ENCODE data around the gene TBC1D21. TPM values are rescaled to one million over a fixed set of nuclear protein-coding genes. Genes with fewer than 3 reads are reported as not detected.

Gene TBC1D21
- total RNA-seq, 1 experiment from 2014 or later: not detected

DNA sequence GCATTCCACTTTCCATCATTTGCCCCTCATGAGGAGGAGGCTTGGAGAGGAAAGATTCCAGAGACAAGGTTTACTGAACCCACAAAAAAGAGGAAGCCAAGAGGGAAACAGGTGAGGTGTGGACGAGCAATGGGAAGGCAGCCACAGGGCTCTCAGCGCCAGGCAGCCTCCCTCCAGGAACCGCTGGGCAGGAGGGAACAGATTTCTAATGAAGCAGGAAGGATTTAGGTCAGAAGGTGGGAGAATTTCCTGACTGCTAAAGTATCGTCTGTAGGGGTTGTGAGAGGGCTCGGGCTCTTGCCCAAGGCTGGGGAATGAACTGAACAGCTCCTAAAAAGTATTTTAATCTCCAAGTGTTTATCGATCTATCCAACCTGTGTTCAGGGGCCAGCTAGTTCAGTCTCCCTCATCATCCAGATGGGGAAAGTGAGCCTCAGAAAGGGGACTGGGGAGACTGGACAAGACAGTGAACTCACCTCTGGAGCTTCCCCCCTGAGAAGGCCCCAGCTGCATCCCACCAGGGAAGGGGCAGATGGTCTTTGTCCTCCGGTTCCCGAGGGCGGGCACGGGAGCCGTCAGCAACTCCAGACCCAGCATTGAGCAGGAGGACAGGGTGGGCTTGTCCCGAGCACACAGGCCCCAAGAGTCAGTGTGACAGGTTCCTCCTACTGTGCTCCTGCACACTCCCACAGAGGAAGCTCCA is 63.4 kb downstream of the TBC1D21 start:
- Mint-ChIP-seq H3K36me3 (ENCODE audit: insufficient read depth in 1 of 3, low read depth in 3 of 3) (no peaks in the 10 kb centered on the region), H3K4me1 (peaks cover 17 to 23% of the 10 kb centered on the region in 2 experiments), H3K27ac (peak overlapping the region in 2 of 3 experiments; percentile 35 to 80; a peak in 4 of 7 replicates), H3K9me3 (no peaks in the 10 kb centered on the region), H3K27me3 (ENCODE audit: low read depth) (peaks cover 3% of the 10 kb centered on the region), H3K4me3 (no peak overlapping the region)
- H3K79me2 ChIP-seq (ENCODE audit: insufficient read depth, low read length): no peaks in the 10 kb centered on the region
- H4K91ac ChIP-seq (ENCODE audit: insufficient read length, low read depth, low read length): no peak overlapping the region
- H3K4me2 ChIP-seq (ENCODE audit: insufficient read depth, insufficient read length, low read length): no peak overlapping the region
- no peak overlapping the region for H2BK15ac ChIP-seq (ENCODE audit: low read depth, low read length)
- H3T11ph ChIP-seq (ENCODE audit: low read length): no peak overlapping the region
- H3K23ac ChIP-seq (ENCODE audit: insufficient read length, low read depth, low read length): no peak overlapping the region
- H3K18ac ChIP-seq (ENCODE audit: insufficient read length, low read depth, low read length): no peak overlapping the region
- H2BK20ac ChIP-seq (ENCODE audit: low read depth, low read length, poor library complexity, severe bottlenecking): no peak overlapping the region
- H3K4me1 ChIP-seq (ENCODE audit: insufficient read depth, low read length): no peaks in the 10 kb centered on the region
- H3K27ac ChIP-seq (ENCODE audit: insufficient read length, low read depth, low read length): no peak overlapping the region
- H2AFZ ChIP-seq (ENCODE audit: low read length): no peak overlapping the region
- H2BK120ac ChIP-seq (ENCODE audit: low read depth, low read length, poor library complexity, severe bottlenecking): no peak overlapping the region
- TF ChIP-seq, protein P1, sequence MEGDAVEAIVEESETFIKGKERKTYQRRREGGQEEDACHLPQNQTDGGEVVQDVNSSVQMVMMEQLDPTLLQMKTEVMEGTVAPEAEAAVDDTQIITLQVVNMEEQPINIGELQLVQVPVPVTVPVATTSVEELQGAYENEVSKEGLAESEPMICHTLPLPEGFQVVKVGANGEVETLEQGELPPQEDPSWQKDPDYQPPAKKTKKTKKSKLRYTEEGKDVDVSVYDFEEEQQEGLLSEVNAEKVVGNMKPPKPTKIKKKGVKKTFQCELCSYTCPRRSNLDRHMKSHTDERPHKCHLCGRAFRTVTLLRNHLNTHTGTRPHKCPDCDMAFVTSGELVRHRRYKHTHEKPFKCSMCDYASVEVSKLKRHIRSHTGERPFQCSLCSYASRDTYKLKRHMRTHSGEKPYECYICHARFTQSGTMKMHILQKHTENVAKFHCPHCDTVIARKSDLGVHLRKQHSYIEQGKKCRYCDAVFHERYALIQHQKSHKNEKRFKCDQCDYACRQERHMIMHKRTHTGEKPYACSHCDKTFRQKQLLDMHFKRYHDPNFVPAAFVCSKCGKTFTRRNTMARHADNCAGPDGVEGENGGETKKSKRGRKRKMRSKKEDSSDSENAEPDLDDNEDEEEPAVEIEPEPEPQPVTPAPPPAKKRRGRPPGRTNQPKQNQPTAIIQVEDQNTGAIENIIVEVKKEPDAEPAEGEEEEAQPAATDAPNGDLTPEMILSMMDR (conservative IDR thresholded peaks at IDR 0.05): no peak
- H4K5ac ChIP-seq (ENCODE audit: insufficient read length, low read depth, low read length): no peak overlapping the region
- H2AK5ac ChIP-seq (ENCODE audit: insufficient read length, low read length): no peak overlapping the region
- H4K8ac ChIP-seq (replicated peaks; ENCODE audit: insufficient read length, low read depth, low read length): no peak overlapping the region
- H3K9ac ChIP-seq (ENCODE audit: extremely low read depth, insufficient read length, low read length): no peak overlapping the region
- WGBS (ENCODE audit: extremely low coverage, insufficient read length, low lambda C conversion rate): no CpG with 5 or more reads among the region's 12 CpGs
- no peak overlapping the region for H2BK12ac ChIP-seq (ENCODE audit: insufficient read length, low read depth, low read length)
- no peak overlapping the region for H3K56ac ChIP-seq (ENCODE audit: insufficient read length, low read depth, low read length)
- H2BK5ac ChIP-seq (ENCODE audit: insufficient read length, low read length): no peak overlapping the region
- H4K20me1 ChIP-seq (ENCODE audit: control insufficient read depth, insufficient read depth, insufficient read length): no peaks in the 10 kb centered on the region
- H3K9me3 ChIP-seq (ENCODE audit: control insufficient read depth, low read depth, low read length): no peaks in the 10 kb centered on the region
- H3K23me2 ChIP-seq (ENCODE audit: insufficient read length, low read depth, low read length, poor library complexity, severe bottlenecking): no peaks in the 10 kb centered on the region
- H3K27me3 ChIP-seq (ENCODE audit: insufficient read depth, low read length): no peaks in the 10 kb centered on the region
- H3K4ac ChIP-seq (ENCODE audit: low read depth, low read length): no peak overlapping the region
- DNase-seq: no peak
- H3K79me1 ChIP-seq (ENCODE audit: insufficient read depth, low read depth, low read length, poor library complexity, severe bottlenecking): no peaks in the 10 kb centered on the region
- no peak overlapping the region for H3K14ac ChIP-seq (ENCODE audit: insufficient read depth, low read length)

Data from H9 (cell line).